DOHH2 (cell line): ENCODE data around the gene COG2.

Source experiments
- CTCF ChIP-seq: fragments of 200-600 bp; sonication (generic); IDR thresholded peaks from one replicate; pipeline ENCODE4 v1.5.1; 2014; ENCODE audit warnings: antibody characterized with exemption, mild to moderate bottlenecking, low read depth, low read length; ENCODE audit not compliant: poor library complexity, severe bottlenecking
- EZH2phosphoT487 ChIP-seq: fragments of 200-600 bp; sonication (generic); IDR thresholded peaks from 2 replicates; pipeline ENCODE4 v1.6.1; 2017; ENCODE audit warnings: borderline replicate concordance, mild to moderate bottlenecking, antibody characterized with exemption, low read length, moderate library complexity, mixed read lengths

DNA sequence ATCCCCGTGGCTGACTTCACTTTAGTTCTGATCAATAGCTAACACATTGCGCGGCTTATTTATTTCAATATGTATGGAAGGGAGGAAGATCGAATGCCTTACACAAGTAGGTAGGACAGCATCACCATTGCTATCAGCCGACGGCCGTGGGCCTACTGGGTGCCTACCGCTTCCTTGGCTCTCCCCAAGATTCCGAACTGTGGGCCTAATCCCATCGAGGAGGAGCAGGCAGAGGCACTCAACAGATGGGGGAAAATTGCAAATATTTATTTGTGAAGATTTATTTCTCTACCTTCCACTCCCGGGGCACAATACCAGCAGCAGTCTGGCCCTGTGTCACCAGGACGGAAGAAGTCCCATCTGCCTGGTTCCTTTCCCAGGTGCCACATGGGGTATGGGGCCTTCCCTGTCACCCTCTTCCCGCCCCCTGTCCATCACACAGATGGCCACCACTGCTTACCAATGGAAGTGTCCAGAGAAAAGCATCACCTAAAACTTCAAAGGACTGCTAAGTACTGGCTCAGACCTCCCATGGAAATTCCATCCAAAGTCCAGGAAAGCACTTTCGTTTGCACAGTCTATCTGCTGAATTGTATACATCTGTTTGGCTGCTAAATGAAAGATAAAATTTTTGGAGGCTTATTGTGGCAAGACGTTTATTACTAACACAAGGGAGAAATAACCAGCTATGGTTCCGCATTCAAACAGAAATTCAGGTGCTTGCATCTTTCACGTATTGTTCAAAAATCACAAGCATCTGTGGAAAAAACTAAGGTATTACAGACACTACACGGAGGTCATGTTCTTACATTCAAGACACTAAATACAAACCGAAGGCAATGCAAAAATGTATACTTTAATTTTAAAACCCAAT lies 59.9 kb downstream of the COG2 start:
- no peak for TF ChIP-seq CTCF
- no peak for TF ChIP-seq EZH2phosphoT487
